ENCODE results near the gene NUP98. TPM values are rescaled to one million over a fixed set of nuclear protein-coding genes. Genes with fewer than 3 reads are reported as not detected.

The NUP98 gene
- total and polyA plus RNA-seq, 10 of the 15 experiments (the other 5 are each of a cell fraction or from before 2014, with no cell fraction given): 21.7 to 108 (median 78.9) TPM

DNA sequence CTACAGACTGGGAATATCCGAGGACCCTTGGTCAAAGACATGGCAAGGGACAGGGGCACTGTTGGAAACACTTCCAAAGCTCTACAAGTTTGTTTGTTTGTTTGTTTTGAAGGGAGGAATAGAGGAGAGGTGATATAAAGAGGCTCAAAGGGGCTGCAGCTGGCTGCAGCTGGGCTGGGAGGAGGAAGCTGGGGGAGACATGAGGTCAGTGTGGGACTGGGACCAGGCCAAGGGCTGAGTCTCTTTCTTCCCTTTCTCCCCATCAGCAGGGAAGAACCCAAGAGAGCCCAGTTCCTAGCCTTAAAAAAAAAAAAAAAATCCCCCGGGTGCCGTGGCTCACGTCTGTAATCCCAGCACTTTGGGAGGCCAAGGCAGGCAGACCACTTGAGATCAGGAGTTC is 38.4 kb upstream of the NUP98 start:
- ChIA-PET POLR2A (interaction anchor here (0.7 to 12.0 kb wide), 8 partner anchors 10 to 233 kb away, joined by 3 to 242 read pairs (median 3); partner anchors contain the start of gene STIM1), CTCF (interaction anchor here (1.0 to 39.6 kb wide), 8 partner anchors 8 to 237 kb away, joined by 3 to 1047 read pairs (median 6); partner anchors contain the start of genes PGAP2 and STIM1), SMC1A (ENCODE audit: uncharacterized antibody, unreplicated experiment) (interaction anchor here (1.0 to 12.4 kb wide), 9 partner anchors 10 to 221 kb away, joined by 3 to 188 read pairs (median 4); partner anchors contain the start of genes PGAP2 and STIM1), RAD21 (ENCODE audit: unreplicated experiment) (interaction anchor here (0.8 to 12.7 kb wide), 4 partner anchors 10 to 237 kb away, joined by 3 to 304 read pairs (median 20); partner anchors contain the start of gene STIM1)
- DNase-seq (ENCODE audit: low read depth, low spot score) (no peak), FAIRE-seq (no peak), ATAC-seq (no peak)
- intact Hi-C loops (cut with micrococcal nuclease; ENCODE audit: unreplicated experiment): no loop called here
- peak overlapping the region; percentile 37 for H3K4me3 ChIP-seq
- H3K27ac ChIP-seq (ENCODE audit: control insufficient read depth, insufficient read depth): peak overlapping the region; percentile 50
- no TSS peak for BruUV-seq (replicated peaks)
- 51% methylated on average over 4 of the region's 4 CpGs for WGBS (ENCODE audit: insufficient coverage, insufficient replicate concordance, low lambda C conversion rate, missing lambda C conversion rate)
- no peak overlapping the region for H3K9ac ChIP-seq (ENCODE audit: control insufficient read depth, insufficient read depth, low read length)
- H3K27me3 ChIP-seq (replicated peaks in 1 of 2; ENCODE audit: control insufficient read depth in 2 of 2, insufficient read depth in 2 of 2, low read length in 1 of 2): no peaks in the 10 kb centered on the region
- in situ Hi-C loops (cut with MboI): loop anchor here (25.0 kb wide), 1 partner anchor 552 kb away; the partner anchor contains the start of gene TRIM21
- peak overlapping the region; percentile 32 for H3K4me2 ChIP-seq (ENCODE audit: control insufficient read depth, insufficient read depth)
- peaks cover 97% of the 10 kb centered on the region for H3K79me2 ChIP-seq (ENCODE audit: control insufficient read depth, insufficient read depth, low read length)
- TF ChIP-seq, protein P1, sequence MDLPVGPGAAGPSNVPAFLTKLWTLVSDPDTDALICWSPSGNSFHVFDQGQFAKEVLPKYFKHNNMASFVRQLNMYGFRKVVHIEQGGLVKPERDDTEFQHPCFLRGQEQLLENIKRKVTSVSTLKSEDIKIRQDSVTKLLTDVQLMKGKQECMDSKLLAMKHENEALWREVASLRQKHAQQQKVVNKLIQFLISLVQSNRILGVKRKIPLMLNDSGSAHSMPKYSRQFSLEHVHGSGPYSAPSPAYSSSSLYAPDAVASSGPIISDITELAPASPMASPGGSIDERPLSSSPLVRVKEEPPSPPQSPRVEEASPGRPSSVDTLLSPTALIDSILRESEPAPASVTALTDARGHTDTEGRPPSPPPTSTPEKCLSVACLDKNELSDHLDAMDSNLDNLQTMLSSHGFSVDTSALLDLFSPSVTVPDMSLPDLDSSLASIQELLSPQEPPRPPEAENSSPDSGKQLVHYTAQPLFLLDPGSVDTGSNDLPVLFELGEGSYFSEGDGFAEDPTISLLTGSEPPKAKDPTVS (IDR thresholded peaks at IDR 0.05; ENCODE audit: low read depth, low read length): no peak
- no peak for TF ChIP-seq FOXM1 (IDR thresholded peaks at IDR 0.05; ENCODE audit: low read depth, low read length)
- no peak for TF ChIP-seq SPI1 (IDR thresholded peaks at IDR 0.05; ENCODE audit: borderline replicate concordance, insufficient read depth, low read depth, low read length)
- TF ChIP-seq, protein P2, sequence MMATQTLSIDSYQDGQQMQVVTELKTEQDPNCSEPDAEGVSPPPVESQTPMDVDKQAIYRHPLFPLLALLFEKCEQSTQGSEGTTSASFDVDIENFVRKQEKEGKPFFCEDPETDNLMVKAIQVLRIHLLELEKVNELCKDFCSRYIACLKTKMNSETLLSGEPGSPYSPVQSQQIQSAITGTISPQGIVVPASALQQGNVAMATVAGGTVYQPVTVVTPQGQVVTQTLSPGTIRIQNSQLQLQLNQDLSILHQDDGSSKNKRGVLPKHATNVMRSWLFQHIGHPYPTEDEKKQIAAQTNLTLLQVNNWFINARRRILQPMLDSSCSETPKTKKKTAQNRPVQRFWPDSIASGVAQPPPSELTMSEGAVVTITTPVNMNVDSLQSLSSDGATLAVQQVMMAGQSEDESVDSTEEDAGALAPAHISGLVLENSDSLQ (IDR thresholded peaks at IDR 0.05): no peak
- TF ChIP-seq ASH2L (IDR thresholded peaks at IDR 0.05; ENCODE audit: borderline replicate concordance, low read depth): no peak
- TF ChIP-seq BMI1 (IDR thresholded peaks at IDR 0.05; ENCODE audit: borderline replicate concordance): no peak
- TF ChIP-seq, protein P3, sequence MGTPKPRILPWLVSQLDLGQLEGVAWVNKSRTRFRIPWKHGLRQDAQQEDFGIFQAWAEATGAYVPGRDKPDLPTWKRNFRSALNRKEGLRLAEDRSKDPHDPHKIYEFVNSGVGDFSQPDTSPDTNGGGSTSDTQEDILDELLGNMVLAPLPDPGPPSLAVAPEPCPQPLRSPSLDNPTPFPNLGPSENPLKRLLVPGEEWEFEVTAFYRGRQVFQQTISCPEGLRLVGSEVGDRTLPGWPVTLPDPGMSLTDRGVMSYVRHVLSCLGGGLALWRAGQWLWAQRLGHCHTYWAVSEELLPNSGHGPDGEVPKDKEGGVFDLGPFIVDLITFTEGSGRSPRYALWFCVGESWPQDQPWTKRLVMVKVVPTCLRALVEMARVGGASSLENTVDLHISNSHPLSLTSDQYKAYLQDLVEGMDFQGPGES (IDR thresholded peaks at IDR 0.05): no peak
- no peak for TF ChIP-seq ZNF384 (IDR thresholded peaks at IDR 0.05; ENCODE audit: borderline replicate concordance, low read depth, low read length)
- no peak for TF ChIP-seq BHLHE40 (IDR thresholded peaks at IDR 0.05; ENCODE audit: borderline replicate concordance in 1 of 2, low read depth in 2 of 2, low read length in 1 of 2)
- TF ChIP-seq ZNF274 (IDR thresholded peaks at IDR 0.05; ENCODE audit: insufficient read depth, insufficient read length): no peak
- no peak for TF ChIP-seq ATF7 (IDR thresholded peaks at IDR 0.05; ENCODE audit: low read depth)
- TF ChIP-seq, protein P4, sequence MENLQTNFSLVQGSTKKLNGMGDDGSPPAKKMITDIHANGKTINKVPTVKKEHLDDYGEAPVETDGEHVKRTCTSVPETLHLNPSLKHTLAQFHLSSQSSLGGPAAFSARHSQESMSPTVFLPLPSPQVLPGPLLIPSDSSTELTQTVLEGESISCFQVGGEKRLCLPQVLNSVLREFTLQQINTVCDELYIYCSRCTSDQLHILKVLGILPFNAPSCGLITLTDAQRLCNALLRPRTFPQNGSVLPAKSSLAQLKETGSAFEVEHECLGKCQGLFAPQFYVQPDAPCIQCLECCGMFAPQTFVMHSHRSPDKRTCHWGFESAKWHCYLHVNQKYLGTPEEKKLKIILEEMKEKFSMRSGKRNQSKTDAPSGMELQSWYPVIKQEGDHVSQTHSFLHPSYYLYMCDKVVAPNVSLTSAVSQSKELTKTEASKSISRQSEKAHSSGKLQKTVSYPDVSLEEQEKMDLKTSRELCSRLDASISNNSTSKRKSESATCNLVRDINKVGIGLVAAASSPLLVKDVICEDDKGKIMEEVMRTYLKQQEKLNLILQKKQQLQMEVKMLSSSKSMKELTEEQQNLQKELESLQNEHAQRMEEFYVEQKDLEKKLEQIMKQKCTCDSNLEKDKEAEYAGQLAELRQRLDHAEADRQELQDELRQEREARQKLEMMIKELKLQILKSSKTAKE (IDR thresholded peaks at IDR 0.05; ENCODE audit: low read depth, poor library complexity, severe bottlenecking): no peak
- TF ChIP-seq, protein P5, sequence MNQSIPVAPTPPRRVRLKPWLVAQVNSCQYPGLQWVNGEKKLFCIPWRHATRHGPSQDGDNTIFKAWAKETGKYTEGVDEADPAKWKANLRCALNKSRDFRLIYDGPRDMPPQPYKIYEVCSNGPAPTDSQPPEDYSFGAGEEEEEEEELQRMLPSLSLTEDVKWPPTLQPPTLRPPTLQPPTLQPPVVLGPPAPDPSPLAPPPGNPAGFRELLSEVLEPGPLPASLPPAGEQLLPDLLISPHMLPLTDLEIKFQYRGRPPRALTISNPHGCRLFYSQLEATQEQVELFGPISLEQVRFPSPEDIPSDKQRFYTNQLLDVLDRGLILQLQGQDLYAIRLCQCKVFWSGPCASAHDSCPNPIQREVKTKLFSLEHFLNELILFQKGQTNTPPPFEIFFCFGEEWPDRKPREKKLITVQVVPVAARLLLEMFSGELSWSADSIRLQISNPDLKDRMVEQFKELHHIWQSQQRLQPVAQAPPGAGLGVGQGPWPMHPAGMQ (IDR thresholded peaks at IDR 0.05; ENCODE audit: borderline replicate concordance): no peak
- H3K9me3 ChIP-seq (replicated peaks; ENCODE audit: control insufficient read depth, insufficient read depth, low read length): no peaks in the 10 kb centered on the region
- H2AFZ ChIP-seq (ENCODE audit: control insufficient read depth, low read depth, low read length): no peak overlapping the region
- H3K4me1 ChIP-seq (ENCODE audit: control insufficient read depth, insufficient read depth, low read length): peaks cover 40% of the 10 kb centered on the region
- H3K36me3 ChIP-seq (ENCODE audit: control insufficient read depth in 2 of 2, insufficient read depth in 2 of 2, low read length in 1 of 2): peaks cover 9 to 19% of the 10 kb centered on the region in 2 experiments; a peak in 3 of 4 replicates
- no peaks in the 10 kb centered on the region; the same call in 1 of the 2 replicates for H4K20me1 ChIP-seq (ENCODE audit: control insufficient read depth, insufficient read depth)

Data from GM12878 (cell line).